SK-N-MC (cell line): ENCODE measurements around the gene B9D1.

ENCODE experiments used
- EZH2 ChIP-seq: fragments of 200-600 bp; sonication (generic); IDR thresholded peaks from one replicate; pipeline ENCODE4 v1.6.1; 2017; ENCODE audit warnings: antibody characterized with exemption
- FOXP2 ChIP-seq: optimal IDR thresholded peaks from 2 replicates; pipeline ENCODE3; 2011; ENCODE audit warnings: mild to moderate bottlenecking, moderate library complexity; ENCODE audit not compliant: insufficient read depth; ENCODE audit errors: extremely low read length, control extremely low read depth
- POLR2AphosphoS5 ChIP-seq: IDR thresholded peaks from 2 replicates; pipeline ENCODE4 v1.6.1; 2012; ENCODE audit warnings: mild to moderate bottlenecking, low read depth, low read length, borderline replicate concordance

DNA sequence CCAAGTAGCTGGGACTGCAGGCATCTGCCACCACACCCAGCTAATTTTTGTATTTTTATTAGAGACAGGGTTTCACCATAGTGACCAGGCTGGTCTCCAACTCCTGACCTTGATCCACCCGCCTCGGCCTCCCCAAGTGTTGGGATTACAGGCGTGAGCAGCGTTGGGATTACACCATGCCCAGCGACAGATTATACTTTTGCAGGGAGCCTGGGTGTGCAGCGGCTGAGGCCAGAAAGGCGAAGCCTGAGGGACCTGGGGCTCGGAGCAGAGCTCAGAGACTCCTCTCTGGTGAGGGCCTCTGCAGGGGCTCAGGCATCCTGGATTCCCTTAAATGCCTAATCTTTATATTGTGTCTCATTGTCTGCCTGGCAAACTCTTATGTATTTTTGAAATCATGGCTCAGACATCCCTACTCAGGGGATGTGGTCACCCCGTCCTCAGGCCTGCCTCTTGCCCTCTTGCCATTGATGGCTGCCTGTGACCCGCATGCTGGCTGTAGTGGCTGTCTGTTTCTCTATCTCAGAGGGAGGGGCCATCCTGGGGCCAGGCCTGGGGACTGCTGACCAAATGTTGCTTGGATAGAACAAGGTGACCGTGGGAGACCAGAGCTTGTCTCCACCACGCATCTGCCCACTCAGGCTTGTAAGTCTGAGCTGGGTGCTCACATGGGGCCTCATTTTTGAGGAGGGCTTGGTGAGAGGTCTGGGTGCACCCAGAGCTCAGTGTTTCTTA is 42.6 kb downstream of the B9D1 start:
- TF ChIP-seq FOXP2 (no peak), POLR2AphosphoS5 (no peak), EZH2 (no peak)
